CD14-positive monocyte (primary cell): ENCODE data around the gene DNAJC5. TPM values are rescaled to one million over a fixed set of nuclear protein-coding genes. Genes with fewer than 3 reads are reported as not detected.
"Not testable (repeated sequence)": the region's sequence is repeated elsewhere in the genome, so short reads cannot be mapped to it uniquely, and the experiment has no call there.

Experiments used
- DNase-seq, 3 donors: peaks; one replicate each; pipeline ENCODE4 v3.0.0-alpha.2; 2011 to 2022
- H2AFZ ChIP-seq: 2 replicates; pipeline ENCODE4 v1.6.0; 2012; ENCODE audit warnings: mild to moderate bottlenecking, low read depth, low read length, inconsistent platforms; ENCODE audit not compliant: insufficient read depth, poor library complexity, severe bottlenecking
- H3K27ac ChIP-seq, 2 donors: 1 replicate in 1 of 2; 2 replicates in 1 of 2; pipeline ENCODE4 v1.5.1; 2012 to 2013; ENCODE audit warnings: low read length in 2 of 2, control low read depth in 1 of 2, inconsistent platforms in 1 of 2, low read depth in 1 of 2, mild to moderate bottlenecking in 1 of 2
- H3K27me3 ChIP-seq, 2 donors: one replicate each; pipeline versions ENCODE4 v1.6.0 to v1.6.1; 2011 to 2013; ENCODE audit warnings: low read length in 2 of 2; ENCODE audit not compliant: control insufficient read depth in 2 of 2, insufficient read depth in 2 of 2
- H3K36me3 ChIP-seq, 2 donors: replicated peaks in 1 of 2; 1 replicate in 1 of 2; 2 replicates in 1 of 2; pipeline versions ENCODE4 v1.5.1 to v1.6.1; 2012 to 2013; ENCODE audit warnings: low read length in 2 of 2, control low read depth in 1 of 2, inconsistent platforms in 1 of 2, mild to moderate bottlenecking in 1 of 2; ENCODE audit not compliant: insufficient read depth in 2 of 2, control insufficient read depth in 1 of 2
- H3K4me1 ChIP-seq, 2 donors: 1 replicate in 1 of 2; 2 replicates in 1 of 2; pipeline versions ENCODE4 v1.5.1 to v1.6.1; 2012 to 2013; ENCODE audit warnings: low read length in 2 of 2, control low read depth in 1 of 2, inconsistent platforms in 1 of 2, mild to moderate bottlenecking in 1 of 2, moderate library complexity in 1 of 2; ENCODE audit not compliant: insufficient read depth in 2 of 2, control insufficient read depth in 1 of 2
- H3K4me2 ChIP-seq: replicated peaks from 2 replicates; pipeline ENCODE3; 2012; ENCODE audit warnings: low read length, moderate library complexity, mild to moderate bottlenecking; ENCODE audit not compliant: poor library complexity, severe bottlenecking; ENCODE audit errors: extremely low read depth
- H3K4me3 ChIP-seq, 3 experiments: fragments of 200-600 bp in 1 of 3; sonication (generic) in 1 of 3; replicated peaks in 1 of 3; 1 replicate in 2 of 3; 2 replicates in 1 of 3; pipeline ENCODE4 v1.5.1; 2011 to 2013; ENCODE audit warnings: low read length in 3 of 3, mild to moderate bottlenecking in 3 of 3, control low read depth in 2 of 3, low read depth in 2 of 3, inconsistent platforms in 1 of 3, moderate library complexity in 1 of 3
- H3K79me2 ChIP-seq: 2 replicates; pipeline ENCODE4 v1.6.0; 2012; ENCODE audit warnings: mild to moderate bottlenecking, control low read depth, inconsistent platforms, low read length, moderate library complexity; ENCODE audit not compliant: insufficient read depth
- H3K9ac ChIP-seq: 2 replicates; pipeline ENCODE4 v1.6.0; 2017; ENCODE audit warnings: low read length, mild to moderate bottlenecking; ENCODE audit not compliant: insufficient read depth, poor library complexity, severe bottlenecking
- H3K9me3 ChIP-seq, 2 donors: replicated peaks in 1 of 2; 1 replicate in 1 of 2; 2 replicates in 1 of 2; pipeline versions ENCODE4 v1.5.1 to v1.6.1; 2012 to 2013; ENCODE audit warnings: low read length in 2 of 2, control low read depth in 1 of 2; ENCODE audit not compliant: control insufficient read depth in 1 of 2, insufficient read depth in 1 of 2
- H4K20me1 ChIP-seq: 2 replicates; pipeline ENCODE4 v1.6.0; 2012; ENCODE audit warnings: mild to moderate bottlenecking, low read length, control low read depth, moderate library complexity; ENCODE audit not compliant: insufficient read depth
- H3K27ac Mint-ChIP-seq, 7 donors: one replicate each; pipeline ENCODE4 v1.8.0; 2020; ENCODE audit warnings: mild to moderate bottlenecking in 7 of 7, mixed read lengths in 7 of 7, moderate library complexity in 6 of 7, inconsistent platforms in 2 of 7
- H3K27me3 Mint-ChIP-seq, 3 donors: one replicate each; pipeline ENCODE4 v1.8.0; 2021 to 2022; ENCODE audit warnings: low read depth in 3 of 3, mild to moderate bottlenecking in 3 of 3, mixed read lengths in 3 of 3, moderate library complexity in 3 of 3, inconsistent platforms in 1 of 3
- H3K36me3 Mint-ChIP-seq, 2 donors: one replicate each; pipeline ENCODE4 v1.8.0; 2020; ENCODE audit warnings: mixed read lengths in 2 of 2, inconsistent platforms in 1 of 2, mild to moderate bottlenecking in 1 of 2
- H3K4me1 Mint-ChIP-seq: one replicate; pipeline ENCODE4 v1.8.0; 2020; ENCODE audit warnings: mild to moderate bottlenecking, mixed read lengths
- H3K4me3 Mint-ChIP-seq, 2 donors: one replicate each; pipeline ENCODE4 v1.8.0; 2020; ENCODE audit warnings: mild to moderate bottlenecking in 2 of 2, mixed read lengths in 2 of 2, moderate library complexity in 1 of 2
- H3K9me3 Mint-ChIP-seq, 7 donors: one replicate each; pipeline ENCODE4 v1.8.0; 2020 to 2022; ENCODE audit warnings: mixed read lengths in 7 of 7, mild to moderate bottlenecking in 6 of 7, moderate library complexity in 6 of 7, inconsistent platforms in 2 of 7
- WGBS: methylation state at CpG from one replicate; pipeline ENCODE4 v1.1.5; 2013; ENCODE audit warnings: missing lambda C conversion rate; ENCODE audit not compliant: insufficient coverage; 5-methylcytosine and 5-hydroxymethylcytosine counted together
- intact Hi-C, 2 donors: fragments of 100-400 bp; cut with micrococcal nuclease; formaldehyde crosslinking; loops; one replicate each; pipeline versions ENCODE4 v1.15.0 to v1.15.1; 2023
- polyA plus RNA-seq, 3 donors: library from polyadenylated mRNA; depleted of rRNA in 1 of 3; unstranded in 2 of 3; stranded (reverse) in 1 of 3; fragments of 300-500 nt in 2 of 3; fragments of >200 nt in 1 of 3; fragmentation: Illumina TruSeq in 2 of 3; gene quantifications; 1 replicate in 2 of 3; 2 replicates in 1 of 3; pipeline ENCODE4 v1.2.3, GENCODE V29; 2012 to 2021
- TF ChIP-seq, protein P1 (sequence below): fragments of 200-600 bp; IDR thresholded peaks from one replicate; pipeline ENCODE4 v1.8.0; 2022; ENCODE audit warnings: antibody characterized with exemption, mild to moderate bottlenecking

The DNAJC5 gene
- polyA plus RNA-seq, 3 donors, result 5.9 to 44.4 (median 7.4) TPM

- Histone ChIP-seq H3K9me3 (peaks cover 0 to 9% of the 10 kb centered on the region in 2 donors), H3K9ac (no peak overlapping the region), H2AFZ (no peak overlapping the region), H4K20me1 (peaks cover 100% of the 10 kb centered on the region), H3K4me3 (no peak overlapping the region), H3K36me3 (peaks cover 13 to 50% of the 10 kb centered on the region in 2 donors), H3K27ac (peak overlapping the region in 1 of 2 donors; percentile 53), H3K4me1 (peaks cover 38 to 41% of the 10 kb centered on the region in 2 donors), H3K27me3 (no peaks in the 10 kb centered on the region), H3K79me2 (peaks cover 100% of the 10 kb centered on the region), H3K4me2 (no peak overlapping the region)
- DNase-seq, result no peak
- Mint-ChIP-seq H3K4me1 (peaks cover 51% of the 10 kb centered on the region), H3K27me3 (no peaks in the 10 kb centered on the region), H3K36me3 (peaks cover 27 to 64% of the 10 kb centered on the region in 2 donors), H3K4me3 (no peak overlapping the region), H3K9me3 (peaks cover 4 to 16% (median 9%) of the 10 kb centered on the region in 7 donors), H3K27ac (peak overlapping the region in 3 of 7 donors; percentile 46 to 87 (median 69))
- intact Hi-C loops, result no loop called here
- WGBS, result 98% methylated on average over 9 of the region's 12 CpGs
- TF ChIP-seq, protein P1, sequence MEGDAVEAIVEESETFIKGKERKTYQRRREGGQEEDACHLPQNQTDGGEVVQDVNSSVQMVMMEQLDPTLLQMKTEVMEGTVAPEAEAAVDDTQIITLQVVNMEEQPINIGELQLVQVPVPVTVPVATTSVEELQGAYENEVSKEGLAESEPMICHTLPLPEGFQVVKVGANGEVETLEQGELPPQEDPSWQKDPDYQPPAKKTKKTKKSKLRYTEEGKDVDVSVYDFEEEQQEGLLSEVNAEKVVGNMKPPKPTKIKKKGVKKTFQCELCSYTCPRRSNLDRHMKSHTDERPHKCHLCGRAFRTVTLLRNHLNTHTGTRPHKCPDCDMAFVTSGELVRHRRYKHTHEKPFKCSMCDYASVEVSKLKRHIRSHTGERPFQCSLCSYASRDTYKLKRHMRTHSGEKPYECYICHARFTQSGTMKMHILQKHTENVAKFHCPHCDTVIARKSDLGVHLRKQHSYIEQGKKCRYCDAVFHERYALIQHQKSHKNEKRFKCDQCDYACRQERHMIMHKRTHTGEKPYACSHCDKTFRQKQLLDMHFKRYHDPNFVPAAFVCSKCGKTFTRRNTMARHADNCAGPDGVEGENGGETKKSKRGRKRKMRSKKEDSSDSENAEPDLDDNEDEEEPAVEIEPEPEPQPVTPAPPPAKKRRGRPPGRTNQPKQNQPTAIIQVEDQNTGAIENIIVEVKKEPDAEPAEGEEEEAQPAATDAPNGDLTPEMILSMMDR, result no peak
These were observed 18.8 kb downstream of the DNAJC5 start for GRCh38 chr20:63913768-63914167.

- Mint-ChIP-seq H3K27ac (peak overlapping the region in 4 of 7 donors; percentile 15 to 76 (median 46)), H3K27me3 (no peaks in the 10 kb centered on the region), H3K36me3 (peaks cover 29 to 65% of the 10 kb centered on the region in 2 donors), H3K4me3 (no peak overlapping the region), H3K4me1 (peaks cover 38% of the 10 kb centered on the region), H3K9me3 (peaks cover 4 to 16% (median 9%) of the 10 kb centered on the region in 7 donors)
- Histone ChIP-seq H4K20me1 (peaks cover 96% of the 10 kb centered on the region), H3K9me3 (peaks cover 0 to 9% of the 10 kb centered on the region in 2 donors), H3K79me2 (peaks cover 95% of the 10 kb centered on the region), H3K36me3 (peaks cover 24 to 63% of the 10 kb centered on the region in 2 donors), H3K9ac (no peak overlapping the region), H3K27ac (peak overlapping the region in 1 of 2 donors; percentile 44), H3K4me1 (peaks cover 29 to 30% of the 10 kb centered on the region in 2 donors), H2AFZ (no peak overlapping the region), H3K4me2 (no peak overlapping the region), H3K27me3 (no peaks in the 10 kb centered on the region), H3K4me3 (no peak overlapping the region)
- DNase-seq, result no peak
- intact Hi-C loops, result no loop called here
- WGBS, result 98% methylated on average over 4 of the region's 6 CpGs
- TF ChIP-seq, protein P1, result no peak
These were observed 20.5 kb downstream of the DNAJC5 start for GRCh38 chr20:63915471-63915870.

DNA sequence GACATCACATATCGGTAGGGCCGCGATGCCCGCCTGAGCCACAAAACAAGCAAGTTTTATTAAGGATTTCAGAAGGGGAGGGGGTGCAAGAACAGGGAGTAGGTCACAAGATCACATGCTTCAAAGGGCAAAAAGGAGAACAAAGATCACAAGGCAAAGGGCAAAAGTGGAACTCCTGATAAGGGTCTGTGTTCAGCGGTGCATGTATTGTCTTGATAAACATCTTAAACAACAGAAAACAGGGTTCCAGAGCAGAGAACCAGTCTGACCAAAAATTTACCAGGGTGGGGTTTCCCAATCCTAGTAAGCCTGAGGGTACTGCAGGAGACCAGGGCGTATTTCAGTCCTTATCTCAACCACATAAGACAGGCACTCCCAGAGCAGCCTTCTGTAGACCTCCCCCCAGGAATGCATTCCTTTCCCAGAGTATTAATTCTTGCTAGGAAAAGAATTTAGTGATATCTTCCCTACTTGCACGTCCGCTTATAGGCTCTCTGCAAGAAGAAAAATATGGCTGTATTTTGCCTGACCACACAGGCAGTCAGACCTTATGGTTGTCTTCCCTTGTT is 21.5 kb downstream of the DNAJC5 start:
- H3K27me3 ChIP-seq, DNase-seq, H3K9me3 ChIP-seq, H3K9ac ChIP-seq, H2AFZ ChIP-seq, H3K4me2 ChIP-seq, intact Hi-C loops, H3K4me3 ChIP-seq, H3K27me3 Mint-ChIP-seq: not testable (repeated sequence)
- Mint-ChIP-seq H3K27ac (peak overlapping the region in 5 of 7 donors; percentile 41 to 89 (median 67)), H3K4me3 (peak overlapping the region in 1 of 2 donors; percentile 45), H3K4me1 (peaks cover 28% of the 10 kb centered on the region), H3K9me3 (peaks cover 4 to 16% (median 9%) of the 10 kb centered on the region in 7 donors), H3K36me3 (peaks cover 30 to 73% of the 10 kb centered on the region in 2 donors)
- Histone ChIP-seq H3K36me3 (peaks cover 30 to 70% of the 10 kb centered on the region in 2 donors), H3K79me2 (peaks cover 95% of the 10 kb centered on the region), H3K4me1 (peaks cover 20% of the 10 kb centered on the region in 2 donors), H3K27ac (peak overlapping the region in 1 of 2 donors; percentile 36), H4K20me1 (peaks cover 96% of the 10 kb centered on the region)
- 93% methylated on average over 6 of the region's 8 CpGs for WGBS
